Endodermal cell (in vitro differentiated cells): ENCODE data around the gene PYGB. TPM values are rescaled to one million over a fixed set of nuclear protein-coding genes. Genes with fewer than 3 reads are reported as not detected.
A peak's percentile ranks its signal among the peaks of the same experiment; 100 is the strongest.

Experiments used
- DNase-seq: peaks from one replicate; pipeline ENCODE4 v3.0.0-alpha.2; 2017
- H3K27ac ChIP-seq: 2 replicates; pipeline ENCODE4 v1.5.1; 2013; ENCODE audit warnings: mild to moderate bottlenecking, low read depth, low read length, moderate library complexity
- H3K27me3 ChIP-seq: 2 replicates; pipeline ENCODE4 v1.6.1; 2013; ENCODE audit warnings: mild to moderate bottlenecking, low read length, moderate library complexity; ENCODE audit not compliant: insufficient read depth, control insufficient read depth, poor library complexity, severe bottlenecking
- H3K36me3 ChIP-seq: 2 replicates; pipeline ENCODE4 v1.7.0; 2013; ENCODE audit warnings: mild to moderate bottlenecking, low read length, moderate library complexity; ENCODE audit not compliant: control insufficient read depth, insufficient read depth
- H3K4me1 ChIP-seq: one replicate; pipeline ENCODE4 v1.7.0; 2013; ENCODE audit warnings: low read length; ENCODE audit not compliant: control insufficient read depth, insufficient read depth
- H3K4me3 ChIP-seq: 2 replicates; pipeline ENCODE4 v1.5.1; 2013; ENCODE audit warnings: mild to moderate bottlenecking, low read length, moderate library complexity
- H3K9ac ChIP-seq: 2 replicates; pipeline ENCODE4 v1.6.1; 2013; ENCODE audit warnings: mild to moderate bottlenecking, low read length, moderate library complexity; ENCODE audit not compliant: poor library complexity, severe bottlenecking; ENCODE audit errors: extremely low read depth
- H3K9me3 ChIP-seq: 2 replicates; pipeline ENCODE4 v1.6.1; 2013; ENCODE audit warnings: mild to moderate bottlenecking, low read length, moderate library complexity; ENCODE audit not compliant: control insufficient read depth
- H3K27ac Mint-ChIP-seq: 2 replicates; pipeline ENCODE4 v1.8.0; 2020; ENCODE audit warnings: mixed read lengths
- H3K27me3 Mint-ChIP-seq: 2 replicates; pipeline ENCODE4 v1.8.0; 2021; ENCODE audit warnings: mild to moderate bottlenecking, mixed read lengths; ENCODE audit not compliant: insufficient read depth
- H3K36me3 Mint-ChIP-seq: 2 replicates; pipeline ENCODE4 v1.8.0; 2020; ENCODE audit warnings: low read depth, mixed read lengths
- H3K4me1 Mint-ChIP-seq: 2 replicates; pipeline ENCODE4 v1.8.0; 2020; ENCODE audit warnings: mixed read lengths
- H3K4me3 Mint-ChIP-seq: 2 replicates; pipeline ENCODE4 v1.8.0; 2020; ENCODE audit warnings: mild to moderate bottlenecking, moderate library complexity, mixed read lengths
- H3K9me3 Mint-ChIP-seq: 2 replicates; pipeline ENCODE4 v1.8.0; 2020; ENCODE audit warnings: mild to moderate bottlenecking, mixed read lengths
- CTCF ChIP-seq: fragments of 200-600 bp; sonication (generic); conservative IDR thresholded peaks from 2 replicates; pipeline ENCODE4 v1.5.0; 2021; ENCODE audit warnings: antibody characterized with exemption, mild to moderate bottlenecking
- WGBS, 2 experiments: methylation state at CpG; one replicate each; pipeline versions ENCODE4 v1.1.5 to v1.1.7; 2013; ENCODE audit warnings: missing lambda C conversion rate in 2 of 2, mixed read lengths in 1 of 2; ENCODE audit not compliant: insufficient coverage in 1 of 2, insufficient read length in 1 of 2; 5-methylcytosine and 5-hydroxymethylcytosine counted together
- long read RNA-seq, 4 experiments: library from polyadenylated mRNA in 2 of 4; library from RNA in 1 of 4; library from capped mRNA in 1 of 4; stranded (forward) in 3 of 4; unstranded in 1 of 4; transcript quantifications; one replicate each; pipeline ENCODE4 v2.0.0, GENCODE V29; 2020 to 2021; ENCODE audit warnings: inconsistent platforms in 1 of 4
- polyA plus RNA-seq, 2 experiments: library from polyadenylated mRNA; stranded (reverse); fragments of 50-300 nt; gene quantifications; one replicate each; pipeline ENCODE4 v1.2.3, GENCODE V29; 2013
- total RNA-seq, 2 donors: library from RNA; stranded (reverse); fragmentation: NEBNext Ultra II Directional in 1 of 2; extraction: Animal tissue kit (Norgen Biotek cat#: 25700) in 1 of 2; gene quantifications; 2 replicates in 1 of 2; 3 replicates in 1 of 2; pipeline ENCODE4 v1.2.1, GENCODE V29; 2021

The PYGB gene
- 10 to 100 TPM; 59.3 to 66.8 TPM for total RNA-seq
- polyA plus RNA-seq (2013, experiment 1 of 2): 48.4 TPM
- polyA plus RNA-seq (2013, experiment 2 of 2): 48.7 TPM
- long read RNA-seq, experiment 1, full-length matches to known transcripts: 11 of 50 reads
- long read RNA-seq, experiment 1, partial matches to known transcripts: 33 of 50 reads
- long read RNA-seq, experiment 1, other reads (novel, unspliced or antisense): 6 of 50 reads
- long read RNA-seq, experiment 2, full-length matches to known transcripts: 128 of 171 reads
- long read RNA-seq, experiment 2, partial matches to known transcripts: 23 of 171 reads
- long read RNA-seq, experiment 2, other reads (novel, unspliced or antisense): 20 of 171 reads
- long read RNA-seq, experiment 3, full-length matches to known transcripts: 509 of 572 reads
- long read RNA-seq, experiment 3, partial matches to known transcripts: 25 of 572 reads
- long read RNA-seq, experiment 3, other reads (novel, unspliced or antisense): 38 of 572 reads
- long read RNA-seq, experiment 4: 0 reads

- H3K4me1 Mint-ChIP-seq: peaks cover 49% of the 10 kb centered on the region
Measured at GRCh38 chr20:25247956-25248785, at the start of gene PYGB. TSS of gene PYGB (plus strand) at chr20:25248085. CDS start at chr20:25248179, 94 bp downstream.

GRCh38 chr20:25198663-25199383, 49.1 kb upstream of the PYGB start:
- no peaks in the 10 kb centered on the region for H3K9me3 Mint-ChIP-seq

More at GRCh38 chr20:25247956-25248785, at the start of gene PYGB:
- Histone ChIP-seq H3K9me3 (peaks cover 7% of the 10 kb centered on the region), H3K27ac (peak within 1 kb of the TSS; percentile 84), H3K4me3 (peak within 1 kb of the TSS; percentile 99), H3K27me3 (no peaks in the 10 kb centered on the region), H3K4me1 (no peaks in the 10 kb centered on the region), H3K9ac (peak within 1 kb of the TSS; percentile 73), H3K36me3 (peaks cover 3% of the 10 kb centered on the region)
- Mint-ChIP-seq H3K27ac (peak within 1 kb of the TSS; percentile 94), H3K9me3 (peaks cover 5% of the 10 kb centered on the region), H3K4me3 (peak within 1 kb of the TSS; percentile 76), H3K36me3 (peaks cover 5% of the 10 kb centered on the region), H3K27me3 (peaks cover 10% of the 10 kb centered on the region)
- TF ChIP-seq CTCF: no peak
- peak; percentile 92 for DNase-seq
- 0 to 1% methylated on average over 39 to 113 of the region's 113 CpGs for WGBS, 2 experiments

More at GRCh38 chr20:25198663-25199383, 49.1 kb upstream of the PYGB start:
- no peak overlapping the region for H3K4me3 ChIP-seq
- H3K9me3 ChIP-seq: no peaks in the 10 kb centered on the region
- no peak for DNase-seq
- Mint-ChIP-seq H3K36me3 (peaks cover 2% of the 10 kb centered on the region), H3K27ac (no peak overlapping the region), H3K27me3 (peaks cover 2% of the 10 kb centered on the region), H3K4me3 (no peak overlapping the region), H3K4me1 (peaks cover 21% of the 10 kb centered on the region)
- no peak overlapping the region for H3K27ac ChIP-seq
- H3K36me3 ChIP-seq: peaks cover 10% of the 10 kb centered on the region
- H3K9ac ChIP-seq: no peak overlapping the region
- TF ChIP-seq CTCF: no peak
- H3K27me3 ChIP-seq: no peaks in the 10 kb centered on the region
- peaks cover 3% of the 10 kb centered on the region for H3K4me1 ChIP-seq
- WGBS, 2 experiments: 81 to 89% methylated on average over 10 to 11 of the region's 11 CpGs
